DOHH2 (cell line): Measurements from ENCODE around the gene CRB3.

Source experiments
- CTCF ChIP-seq: fragments of 200-600 bp; sonication (generic); IDR thresholded peaks from one replicate; pipeline ENCODE4 v1.5.1; 2014; ENCODE audit warnings: antibody characterized with exemption, mild to moderate bottlenecking, low read depth, low read length; ENCODE audit not compliant: poor library complexity, severe bottlenecking
- EZH2phosphoT487 ChIP-seq: fragments of 200-600 bp; sonication (generic); IDR thresholded peaks from 2 replicates; pipeline ENCODE4 v1.6.1; 2017; ENCODE audit warnings: borderline replicate concordance, mild to moderate bottlenecking, antibody characterized with exemption, low read length, moderate library complexity, mixed read lengths

GRCh38 chr19:6457958-6458694 is 5.9 kb upstream of the CRB3 start:
- TF ChIP-seq CTCF (no peak), EZH2phosphoT487 (no peak)
